ENCODE results near the gene GPR152. TPM values are rescaled to one million over a fixed set of nuclear protein-coding genes. Genes with fewer than 3 reads are reported as not detected.

The GPR152 gene
- total RNA-seq, 4 donors from 2014 or later, result not detected

- Histone ChIP-seq H3K4me3 (replicated peaks in 1 of 3) (no peak overlapping the region), H3K4me1 (peaks cover 5 to 24% of the 10 kb centered on the region in 2 donors), H3K36me3 (peaks cover 42 to 43% of the 10 kb centered on the region in 2 donors), H3K9me3 (no peaks in the 10 kb centered on the region), H3K27me3 (no peaks in the 10 kb centered on the region), H3K27ac (no peak overlapping the region)
- intact Hi-C loops (cut with DNase I), result no loop called here
- DNase-seq, result no peak
- TF ChIP-seq CTCF (IDR thresholded peaks at IDR 0.05) (no peak), POLR2A (IDR thresholded peaks at IDR 0.05) (no peak)
- WGBS, 2 donors, result 65 to 72% methylated on average over 6 of the region's 6 CpGs
Measured at GRCh38 chr11:67436459-67437081, 16.0 kb downstream of the GPR152 start.

- no peak overlapping the region for H3K27ac ChIP-seq
- 87 to 95% methylated on average over 14 of the region's 38 CpGs for WGBS, 2 donors
- intact Hi-C loops (cut with DNase I), result no loop called here
- no peaks in the 10 kb centered on the region for H3K9me3 ChIP-seq
- TF ChIP-seq POLR2A (IDR thresholded peaks at IDR 0.05) (no peak), CTCF (IDR thresholded peaks at IDR 0.05) (no peak)
- peaks cover 5 to 22% of the 10 kb centered on the region in 2 donors for H3K4me1 ChIP-seq
- no peak for DNase-seq
- H3K4me3 ChIP-seq (replicated peaks in 1 of 3), result no peak overlapping the region
- H3K27me3 ChIP-seq, result no peaks in the 10 kb centered on the region
- peaks cover 40 to 46% of the 10 kb centered on the region in 2 donors for H3K36me3 ChIP-seq
Measured at GRCh38 chr11:67435727-67436458, 16.6 kb downstream of the GPR152 start.

- Histone ChIP-seq H3K4me3 (replicated peaks in 1 of 3) (no peak overlapping the region), H3K27me3 (no peaks in the 10 kb centered on the region), H3K4me1 (peaks cover 5 to 15% of the 10 kb centered on the region in 2 donors), H3K36me3 (peaks cover 40 to 41% of the 10 kb centered on the region in 2 donors), H3K27ac (no peak overlapping the region), H3K9me3 (no peaks in the 10 kb centered on the region)
- no peak for TF ChIP-seq CTCF (IDR thresholded peaks at IDR 0.05)
- TF ChIP-seq POLR2A (IDR thresholded peaks at IDR 0.05), result no peak
- no peak for DNase-seq
- intact Hi-C loops (cut with DNase I), result no loop called here
- 87 to 90% methylated on average over 9 to 26 of the region's 26 CpGs for WGBS, 2 donors
Measured at GRCh38 chr11:67435031-67435726, 17.4 kb downstream of the GPR152 start.

- intact Hi-C loops (cut with DNase I), result no loop called here
- H3K27me3 ChIP-seq, result no peaks in the 10 kb centered on the region
- WGBS, 2 donors, result 85% methylated on average over 14 of the region's 23 CpGs; no CpG with 5 or more reads in 1 of the 2 donors
- peaks cover 40 to 41% of the 10 kb centered on the region in 2 donors for H3K36me3 ChIP-seq
- H3K27ac ChIP-seq, result no peak overlapping the region
- no peaks in the 10 kb centered on the region for H3K9me3 ChIP-seq
- no peak for TF ChIP-seq POLR2A (IDR thresholded peaks at IDR 0.05)
- no peak for TF ChIP-seq CTCF (IDR thresholded peaks at IDR 0.05)
- DNase-seq, result no peak
- H3K4me3 ChIP-seq (replicated peaks in 1 of 3), result no peak overlapping the region
- peaks cover 2 to 15% of the 10 kb centered on the region in 2 donors for H3K4me1 ChIP-seq
Measured at GRCh38 chr11:67434395-67434881, 18.1 kb downstream of the GPR152 start.
